ENCODE results near the gene YARS1. TPM values are rescaled to one million over a fixed set of nuclear protein-coding genes. Genes with fewer than 3 reads are reported as not detected.

YARS1 gene
- total and polyA plus RNA-seq, 2 of the 4 experiments (the other 2 are of a cell fraction), result 100 to 166 TPM

GRCh38 chr1:32798679-32799416 is 18.3 kb downstream of the YARS1 start:
- BruUV-seq (replicated peaks), result no TSS peak
- CTCF ChIA-PET, result interaction anchor here (1.0 kb wide), 1 partner anchor 86 kb away, joined by 3 read pairs; no protein-coding TSS in a partner anchor
- 22% methylated on average over 1 of the region's 8 CpGs; no CpG with 5 or more reads in 1 of the 2 experiments for WGBS, 2 experiments (ENCODE audit: extremely low coverage in 2 of 2, insufficient read length in 1 of 2)

More at GRCh38 chr1:32798679-32799416, 18.3 kb downstream of the YARS1 start:
- H4K20me1 ChIP-seq (ENCODE audit: insufficient read depth, low read length), result peaks cover 48% of the 10 kb centered on the region
- H3K79me1 ChIP-seq (ENCODE audit: low read depth in 1 of 2, low read length in 2 of 2), result peaks cover 26 to 67% of the 10 kb centered on the region in 2 experiments
- no peak overlapping the region; the same call in 2 of the 3 replicates for H2BK15ac ChIP-seq (ENCODE audit: low read depth, low read length)
- intact Hi-C loops (cut with micrococcal nuclease) (loop anchor here (2.0 kb wide), 1 partner anchor 14 kb away; no protein-coding TSS in a partner anchor), dilution Hi-C loops (cut with HindIII; ENCODE audit: low sequenced_read_pairs, unreplicated experiment) (no loop called here), in situ Hi-C loops (cut with MboI; ENCODE audit: low sequenced_read_pairs) (no loop called here)
- H2AFZ ChIP-seq (replicated peaks; ENCODE audit: low read length, poor library complexity), result no peak overlapping the region
- no peaks in the 10 kb centered on the region; the same call in 1 of the 2 replicates for H3K9me1 ChIP-seq (ENCODE audit: insufficient read depth, low read length)
- H3K23ac ChIP-seq (ENCODE audit: low read depth, low read length), result no peak overlapping the region
- peak overlapping the region; percentile 79 for H2BK5ac ChIP-seq (ENCODE audit: low read depth, low read length, poor library complexity, severe bottlenecking)
- 0 out of 2 replicates have a peak overlapping the region, but pooled peaks have one; percentile 7 for H3K14ac ChIP-seq (replicated peaks; ENCODE audit: low read depth, low read length)
- peak overlapping the region; percentile 39; the same call in 1 of the 2 replicates for H3K4me2 ChIP-seq (ENCODE audit: low read depth, low read length)
- peak overlapping the region; percentile 82; the same call in 1 of the 2 replicates for H3K18ac ChIP-seq (ENCODE audit: low read depth, low read length)
- peaks cover 33% of the 10 kb centered on the region for H3K36me3 ChIP-seq (ENCODE audit: control insufficient read depth, insufficient read depth, low read length)
- H2AK5ac ChIP-seq (ENCODE audit: low read depth, low read length), result peak overlapping the region; percentile 65; the same call in 1 of the 2 replicates
- TF ChIP-seq RAD21 (IDR thresholded peaks at IDR 0.05; ENCODE audit: low read length) (no peak), MXI1 (IDR thresholded peaks at IDR 0.05; ENCODE audit: borderline replicate concordance, low read depth, low read length) (no peak), CTCF (conservative IDR thresholded peaks at IDR 0.05; ENCODE audit: low read depth, low read length) (no peak), POLR2A (IDR thresholded peaks at IDR 0.05; ENCODE audit: low read depth, low read length) (no peak), BHLHE40 (IDR thresholded peaks at IDR 0.05; ENCODE audit: low read depth, low read length) (no peak), USF2 (IDR thresholded peaks at IDR 0.05; ENCODE audit: low read depth, low read length) (no peak), MAFK (IDR thresholded peaks at IDR 0.05; ENCODE audit: low read depth, low read length) (no peak), CEBPB (IDR thresholded peaks at IDR 0.05; ENCODE audit: low read depth, low read length) (no peak)
- H3K4ac ChIP-seq (ENCODE audit: low read depth, low read length), result 0 out of 2 replicates have a peak overlapping the region, but pooled peaks have one; percentile 55
- ATAC-seq (ENCODE audit: low read depth) (0 out of 2 replicates have a peak, but pooled peaks have one; percentile 7), DNase-seq (no peak)
- H2BK20ac ChIP-seq (ENCODE audit: low read depth, low read length), result no peak overlapping the region
- H3K27ac ChIP-seq (ENCODE audit: insufficient read depth, low read length), result no peak overlapping the region
- POLR2A ChIA-PET (ENCODE audit: unreplicated experiment), result no interaction called here
- no peak overlapping the region for H3K56ac ChIP-seq (ENCODE audit: extremely low read depth, insufficient read depth, low read length)
- no peak overlapping the region for H3K9ac ChIP-seq (ENCODE audit: low read depth, low read length)
- no peak overlapping the region for H2BK120ac ChIP-seq (ENCODE audit: low read depth, low read length)
- no peaks in the 10 kb centered on the region for H3K27me3 ChIP-seq (ENCODE audit: control insufficient read depth, insufficient read depth, low read length)
- no peak overlapping the region for H4K91ac ChIP-seq (ENCODE audit: insufficient read depth, low read depth, low read length)
- H3K4me3 ChIP-seq (ENCODE audit: insufficient read depth, low read depth, low read length), result no peak overlapping the region
- H3K4me1 ChIP-seq (ENCODE audit: control insufficient read depth, insufficient read depth, low read length), result peaks cover 18% of the 10 kb centered on the region; the same call in 1 of the 2 replicates
- peak overlapping the region; percentile 53; the same call in 1 of the 2 replicates for H4K5ac ChIP-seq (ENCODE audit: low read depth, low read length)
- 0 out of 4 replicates have a peak overlapping the region, but pooled peaks of 1 of the 2 experiments have one; percentile 15 for H4K8ac ChIP-seq (ENCODE audit: low read depth in 2 of 2, low read length in 2 of 2)
- no peaks in the 10 kb centered on the region for H3K9me3 ChIP-seq (ENCODE audit: control insufficient read depth, insufficient read depth, low read length)
- no peak overlapping the region for H2AK9ac ChIP-seq (replicated peaks; ENCODE audit: low read depth, low read length, poor library complexity)
